ENCODE data around the gene TMEM145.
A peak's percentile ranks its signal among the peaks of the same experiment; 100 is the strongest.
"Not testable (repeated sequence)": the region's sequence is repeated elsewhere in the genome, so short reads cannot be mapped to it uniquely, and the experiment has no call there.

TMEM145 gene

DNA sequence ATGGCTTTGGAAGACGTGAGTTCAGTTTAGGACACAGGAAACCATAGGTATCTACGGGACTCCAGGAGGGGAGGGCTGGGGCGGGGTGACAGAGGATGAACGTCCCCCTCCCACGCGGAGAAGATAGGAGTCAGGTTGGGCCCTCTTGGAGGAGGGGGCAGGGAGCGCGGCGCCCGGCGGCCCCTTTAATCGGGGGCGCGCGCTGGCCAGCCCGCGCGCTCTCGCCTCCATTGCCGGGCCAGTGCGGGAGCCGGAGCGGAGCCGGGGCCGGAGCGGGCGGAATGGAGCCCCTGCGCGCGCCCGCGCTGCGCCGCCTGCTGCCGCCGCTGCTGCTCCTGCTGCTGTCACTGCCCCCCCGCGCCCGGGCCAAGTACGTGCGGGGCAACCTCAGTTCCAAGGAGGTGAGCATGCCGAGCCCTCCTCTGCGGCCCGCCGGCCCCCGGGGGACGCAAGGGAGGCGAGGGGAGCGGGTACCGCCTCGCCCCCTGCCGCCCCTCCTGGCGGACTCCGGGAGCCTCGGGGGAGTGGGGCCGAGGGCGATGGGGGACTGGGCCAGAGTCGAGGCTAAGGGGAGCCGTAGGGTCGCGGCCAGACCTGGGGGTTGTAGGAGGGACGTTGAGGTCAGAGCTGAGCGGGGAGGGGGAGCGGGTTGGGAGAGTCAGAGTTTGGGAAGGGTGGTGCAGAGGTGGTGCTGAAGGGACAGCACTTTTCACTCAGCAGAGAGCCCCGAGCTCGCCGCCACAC is at the start of gene TMEM145:
Gene TMEM145, plus strand, starts transcription at position 214 of the 744 bp plus-strand sequence. Its CDS starts 68 bp downstream, at position 282.
- no peak for DNase-seq (ENCODE audit: low read depth in 2 of 2)

DNA sequence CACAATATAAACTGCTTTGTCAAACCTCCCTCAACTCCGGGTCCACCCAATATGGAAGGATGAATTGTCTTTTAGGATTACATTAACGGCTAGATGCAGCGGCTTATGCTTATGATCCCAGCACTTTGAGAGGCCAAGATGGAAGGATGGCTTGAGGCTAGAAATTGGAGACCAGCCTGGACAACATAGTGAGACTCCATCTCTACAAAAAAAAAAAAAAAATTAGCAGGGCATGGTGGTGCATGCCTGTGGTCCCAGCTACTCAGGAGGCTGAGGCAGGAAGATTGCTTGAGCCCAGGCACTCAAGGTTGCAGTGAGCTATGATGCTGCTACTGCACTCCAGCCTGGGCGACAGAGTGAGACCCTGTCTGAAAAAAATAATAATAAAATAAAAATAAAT is 47.0 kb upstream of the TMEM145 start:
- DNase-seq (ENCODE audit: low read depth in 2 of 2) = not testable (repeated sequence)

DNA sequence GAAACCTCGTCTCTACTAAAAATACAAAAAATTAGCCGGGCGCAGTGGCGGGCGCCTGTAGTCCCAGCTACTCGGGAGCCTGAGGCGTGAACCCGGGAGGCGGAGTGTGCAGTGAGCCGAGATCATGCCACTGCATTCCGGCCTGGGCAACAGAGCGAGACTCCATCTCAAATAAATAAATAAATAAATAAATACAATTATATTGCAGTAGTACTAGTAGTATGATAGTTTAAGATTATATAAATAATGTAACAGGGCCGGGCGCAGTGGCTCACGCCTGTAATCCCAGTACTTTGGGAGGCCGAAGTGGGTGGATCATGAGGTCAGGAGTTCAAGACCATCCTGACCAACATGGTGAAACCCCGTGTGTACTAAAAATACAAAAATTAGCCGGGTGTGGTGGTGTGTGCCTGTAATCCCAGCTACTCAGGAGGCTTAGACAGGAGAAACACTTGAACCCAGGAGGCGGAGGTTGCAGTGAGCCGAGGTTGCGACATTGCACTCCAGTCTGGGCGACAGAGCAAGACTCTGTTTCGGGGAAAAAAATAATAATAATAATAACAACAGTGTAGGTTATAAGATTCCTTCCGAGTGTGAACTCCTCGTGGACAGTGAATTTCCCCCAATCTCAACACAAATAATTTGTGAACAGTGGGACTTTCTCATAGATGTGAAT is 46.0 kb upstream of the TMEM145 start:
- DNase-seq (ENCODE audit: low read depth in 2 of 2) = not testable (repeated sequence)

DNA sequence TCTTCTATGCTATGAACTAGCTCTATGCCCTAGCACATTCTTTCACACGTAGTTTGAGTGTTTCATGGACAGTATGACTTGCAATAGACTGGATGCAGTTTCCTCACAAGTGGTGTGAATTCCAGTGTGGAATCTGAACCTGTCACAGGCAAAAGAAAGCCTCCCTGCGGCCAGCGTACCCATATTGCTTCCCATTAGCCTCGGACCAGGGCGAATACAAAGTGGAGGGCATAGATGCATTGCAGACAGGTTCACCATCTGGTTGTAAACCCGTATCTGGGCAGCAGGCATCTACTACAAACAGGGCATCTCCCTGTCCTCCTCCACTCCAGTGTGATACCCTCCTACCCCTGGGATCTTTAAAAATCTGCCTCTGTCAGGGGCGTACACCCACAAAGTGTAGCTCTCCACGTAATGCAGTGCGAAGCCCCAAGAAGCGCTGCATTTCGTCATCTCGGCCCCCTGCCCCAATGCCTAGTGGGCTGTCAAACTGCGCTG is 45.4 kb upstream of the TMEM145 start:
- DNase-seq (ENCODE audit: low read depth in 2 of 2) = no peak

DNA sequence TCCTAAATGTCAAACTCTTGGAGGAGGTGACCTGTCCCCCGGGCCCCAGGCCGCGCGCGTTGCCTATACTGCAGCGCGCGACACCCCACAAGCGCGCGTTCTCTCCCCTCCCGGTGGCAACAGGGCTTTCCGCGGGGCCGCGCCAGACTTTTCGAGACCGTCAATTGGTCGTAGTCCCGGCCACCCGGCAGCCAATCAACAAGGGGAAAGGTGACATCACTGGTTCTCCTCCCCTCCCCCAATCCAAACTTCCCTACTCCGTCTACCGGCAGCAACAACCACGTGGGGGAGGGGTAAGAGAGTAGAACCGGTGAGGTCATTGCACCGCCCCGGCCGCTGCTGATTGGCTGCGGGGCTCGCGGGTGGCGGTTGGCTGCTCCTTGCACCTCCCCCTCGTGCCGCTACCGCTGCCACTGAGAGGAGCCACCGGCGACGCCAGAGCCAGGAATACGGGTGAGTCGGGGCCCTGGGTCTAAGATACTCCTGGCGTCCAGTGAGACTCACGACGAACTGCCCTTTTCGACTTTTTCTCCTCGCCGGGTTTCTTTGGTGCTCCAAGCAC is 44.9 kb upstream of the TMEM145 start:
- DNase-seq (ENCODE audit: low read depth in 2 of 2) = peak; percentile 99

DNA sequence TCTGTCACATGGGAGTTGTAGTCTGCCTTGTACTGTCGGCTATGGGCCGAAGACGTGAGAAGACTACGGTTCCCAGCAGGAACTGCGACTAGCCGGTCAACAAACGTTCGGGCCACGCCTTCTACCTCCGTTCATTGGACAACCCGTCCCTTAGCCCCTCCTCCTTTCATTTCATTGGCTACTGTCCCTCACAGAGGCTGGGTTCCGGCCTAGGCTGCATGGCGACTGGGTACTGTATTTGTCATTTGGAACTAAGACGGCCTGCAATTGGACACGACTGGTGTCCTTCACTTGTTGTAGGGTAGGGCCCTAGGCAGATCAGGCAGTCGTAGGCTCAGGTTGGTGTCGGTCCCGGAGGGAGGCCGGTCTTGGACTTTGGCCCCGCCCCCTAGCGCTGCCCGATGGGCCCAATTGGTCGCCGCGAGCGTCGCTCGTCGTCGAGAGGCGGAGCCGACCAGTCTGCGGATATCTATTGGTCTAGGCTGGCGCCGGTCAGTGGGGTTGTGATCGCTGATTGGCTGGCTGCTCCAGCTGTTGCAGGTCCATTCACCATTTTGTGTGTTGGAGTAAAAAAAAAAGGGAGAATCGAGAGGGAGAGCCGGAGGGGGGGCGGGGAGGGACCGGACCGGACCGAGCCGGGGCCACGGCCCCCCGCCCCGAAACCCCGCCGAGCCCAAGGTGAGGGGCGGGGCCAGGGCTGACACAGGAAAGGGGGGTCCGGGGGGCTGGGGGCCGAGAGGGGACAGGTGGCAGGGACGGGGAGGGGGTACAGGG is 44.2 kb upstream of the TMEM145 start, which contains the start of gene CIC:
Gene CIC, plus strand, starts transcription at position 549 of the 774 bp plus-strand sequence. CDS start 2,532 bp downstream, outside the sequence.
- peak; percentile 100 for DNase-seq (ENCODE audit: low read depth in 2 of 2)

GRCh38 chr19:42269478-42270345 is 43.4 kb upstream of the TMEM145 start:
- DNase-seq (ENCODE audit: low read depth in 2 of 2) = no peak

GRCh38 chr19:42270346-42271044 is 42.6 kb upstream of the TMEM145 start:
- no peak for DNase-seq (ENCODE audit: low read depth in 2 of 2)

- DNase-seq (ENCODE audit: low read depth in 2 of 2) = no peak
These were observed 42.1 kb upstream of the TMEM145 start for GRCh38 chr19:42271045-42271419.

GRCh38 chr19:42271861-42272534 is 41.1 kb upstream of the TMEM145 start:
- no peak for DNase-seq (ENCODE audit: low read depth in 2 of 2)

DNA sequence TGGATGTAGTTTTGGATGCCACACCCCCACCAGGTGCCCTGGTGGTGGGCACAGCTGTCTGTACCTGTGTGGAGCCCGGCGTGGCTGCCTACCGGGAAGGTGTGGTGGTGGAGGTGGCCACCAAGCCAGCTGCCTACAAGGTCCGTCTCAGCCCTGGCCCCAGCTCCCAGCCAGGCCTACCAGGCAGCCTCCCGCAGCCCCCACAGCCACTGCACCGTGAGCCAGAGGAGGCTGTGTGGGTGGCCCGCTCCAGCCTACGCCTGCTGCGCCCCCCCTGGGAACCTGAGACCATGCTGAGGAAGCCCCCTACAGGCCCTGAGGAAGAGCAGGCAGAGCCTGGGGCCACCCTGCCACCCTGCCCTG is 40.6 kb upstream of the TMEM145 start:
- no peak for DNase-seq (ENCODE audit: low read depth in 2 of 2)

- no peak for DNase-seq (ENCODE audit: low read depth in 2 of 2)
These were observed 40.1 kb upstream of the TMEM145 start for GRCh38 chr19:42272989-42273406.

DNA sequence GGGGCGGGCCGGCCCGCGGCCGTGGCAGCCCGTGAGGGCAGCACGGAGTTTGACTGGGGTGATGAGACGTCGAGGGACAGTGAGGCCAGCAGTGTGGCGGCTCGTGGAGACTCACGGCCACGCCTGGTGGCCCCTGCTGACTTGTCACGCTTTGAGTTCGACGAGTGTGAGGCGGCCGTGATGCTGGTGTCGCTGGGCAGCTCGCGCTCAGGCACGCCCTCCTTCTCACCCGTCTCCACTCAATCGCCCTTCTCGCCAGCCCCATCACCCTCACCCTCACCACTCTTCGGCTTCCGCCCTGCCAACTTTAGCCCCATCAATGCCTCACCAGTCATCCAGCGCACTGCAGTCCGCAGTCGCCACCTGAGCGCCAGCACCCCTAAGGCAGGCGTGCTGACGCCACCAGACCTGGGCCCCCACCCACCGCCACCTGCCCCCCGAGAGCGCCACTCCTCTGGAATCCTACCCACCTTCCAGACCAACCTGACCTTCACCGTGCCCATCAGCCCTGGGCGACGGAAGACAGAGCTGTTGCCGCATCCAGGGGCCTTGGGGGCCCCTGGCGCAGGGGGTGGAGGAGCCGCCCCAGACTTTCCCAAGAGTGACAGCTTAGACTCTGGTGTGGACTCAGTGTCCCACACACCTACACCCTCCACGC is 39.6 kb upstream of the TMEM145 start:
- DNase-seq (ENCODE audit: low read depth in 2 of 2) = no peak

DNA sequence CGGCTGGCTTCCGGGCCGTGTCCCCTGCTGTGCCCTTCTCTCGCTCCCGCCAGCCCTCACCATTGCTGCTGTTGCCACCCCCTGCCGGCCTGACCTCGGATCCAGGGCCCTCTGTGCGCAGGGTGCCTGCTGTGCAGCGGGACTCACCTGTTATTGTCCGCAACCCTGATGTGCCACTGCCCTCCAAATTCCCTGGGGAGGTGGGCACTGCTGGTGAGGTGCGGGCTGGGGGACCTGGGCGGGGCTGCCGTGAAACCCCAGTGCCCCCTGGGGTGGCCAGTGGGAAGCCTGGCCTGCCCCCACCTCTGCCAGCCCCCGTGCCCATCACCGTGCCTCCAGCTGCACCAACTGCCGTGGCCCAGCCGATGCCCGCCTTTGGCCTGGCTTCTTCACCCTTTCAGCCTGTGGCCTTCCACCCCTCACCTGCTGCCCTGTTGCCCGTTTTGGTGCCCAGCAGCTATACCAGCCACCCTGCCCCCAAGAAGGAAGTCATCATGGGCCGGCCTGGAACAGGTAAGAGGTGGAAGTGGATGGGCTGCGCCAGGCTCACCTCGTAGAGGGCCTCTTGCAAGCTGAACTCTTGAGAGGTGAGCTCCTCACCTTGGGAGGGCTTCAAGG is 38.9 kb upstream of the TMEM145 start:
- DNase-seq (ENCODE audit: low read depth in 2 of 2) = no peak

DNA sequence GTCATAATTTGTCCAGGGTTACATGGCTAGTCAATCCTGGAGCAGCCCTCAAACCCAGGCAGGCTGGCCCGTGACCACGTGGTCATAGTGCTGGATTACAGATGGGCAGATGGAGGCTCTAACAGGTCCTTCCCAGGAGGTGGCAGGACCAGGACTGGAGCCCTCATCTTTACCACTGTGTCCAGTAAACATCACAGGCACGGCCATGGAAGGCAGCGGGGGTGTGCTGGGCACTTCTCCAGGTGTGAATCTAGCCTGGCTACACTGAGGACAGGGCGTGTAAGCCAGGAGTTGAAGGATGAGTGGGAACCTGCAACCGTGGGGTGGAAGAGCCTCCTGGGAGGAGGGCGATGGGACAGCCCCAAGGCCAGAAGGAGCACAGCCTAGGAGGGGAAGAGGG is 38.0 kb upstream of the TMEM145 start:
- DNase-seq (ENCODE audit: low read depth in 2 of 2) = no peak

DNA sequence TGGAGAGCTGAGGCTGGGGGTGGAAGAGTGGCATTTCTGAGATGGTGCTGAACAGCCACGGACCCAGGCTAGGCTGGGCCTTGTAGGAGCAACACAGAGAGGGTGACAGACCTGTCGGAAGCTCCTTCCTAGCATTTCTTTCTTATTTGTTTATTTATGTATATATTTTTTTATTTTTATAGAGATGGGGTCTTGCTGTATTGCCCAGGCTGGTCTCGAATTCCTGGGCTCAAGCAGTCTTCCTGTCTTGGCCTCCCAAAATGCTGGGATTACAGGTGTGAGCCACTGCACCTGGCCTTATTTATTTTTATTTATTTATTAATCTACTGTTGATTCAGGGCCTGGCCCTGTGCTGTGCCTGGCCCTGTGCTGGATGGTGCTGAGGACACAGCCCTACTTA is 37.6 kb upstream of the TMEM145 start:
- no peak for DNase-seq (ENCODE audit: low read depth in 2 of 2)

GRCh38 chr19:42276284-42276683 is 36.8 kb upstream of the TMEM145 start:
- no peak for DNase-seq (ENCODE audit: low read depth in 2 of 2)

DNA sequence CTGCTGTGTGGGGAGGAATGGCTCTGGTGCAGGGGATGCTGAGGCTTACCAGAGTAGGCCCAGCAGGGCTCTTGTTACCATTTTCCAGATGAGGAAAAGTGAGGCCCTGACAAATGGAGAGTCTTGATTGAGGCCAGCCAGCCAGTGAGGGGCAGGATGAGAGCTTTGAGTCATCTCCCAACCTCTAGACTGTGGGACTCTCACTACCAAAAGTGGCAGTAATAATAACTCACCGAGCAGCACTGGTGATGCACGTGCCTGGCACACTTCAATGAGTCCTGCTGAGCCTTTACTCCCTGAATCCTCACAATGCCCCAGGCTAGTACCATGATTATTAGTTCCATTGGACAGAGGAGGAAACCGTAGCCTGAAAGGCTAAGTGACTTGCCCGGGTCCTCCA is 36.3 kb upstream of the TMEM145 start:
- DNase-seq (ENCODE audit: low read depth in 2 of 2) = no peak
